OCI-LY1 (cell line): ENCODE results near the gene PCBP4.
A peak's percentile ranks its signal among the peaks of the same experiment; 100 is the strongest.

Source experiments
- H2AFZ ChIP-seq: fragments of 200-600 bp; sonication (generic), shearing (Covaris generic); 2 replicates; pipeline ENCODE4 v1.6.0; 2014; ENCODE audit warnings: antibody characterized with exemption, mild to moderate bottlenecking, low read length
- H3F3A ChIP-seq: fragments of 200-600 bp; sonication (generic), shearing (Covaris generic); 2 replicates; pipeline ENCODE4 v1.6.0; 2014; ENCODE audit warnings: mild to moderate bottlenecking, antibody characterized with exemption, low read length, moderate library complexity; ENCODE audit not compliant: insufficient read depth
- H3K27ac ChIP-seq: fragments of 200-600 bp; sonication (generic); 2 replicates; pipeline ENCODE4 v1.5.1; 2014; ENCODE audit warnings: low read length, mixed run types, mild to moderate bottlenecking, low read depth; ENCODE audit not compliant: poor library complexity, severe bottlenecking
- H3K27me3 ChIP-seq: fragments of 200-600 bp; sonication (generic); 2 replicates; pipeline ENCODE4 v1.6.0; 2014; ENCODE audit warnings: antibody characterized with exemption, mild to moderate bottlenecking, low read length, moderate library complexity; ENCODE audit not compliant: insufficient read depth
- H3K36me3 ChIP-seq: fragments of 200-600 bp; sonication (generic); 2 replicates; pipeline ENCODE4 v1.6.1; 2014; ENCODE audit warnings: mild to moderate bottlenecking, antibody characterized with exemption, low read length, moderate library complexity, mixed read lengths; ENCODE audit not compliant: insufficient read depth
- H3K4me1 ChIP-seq: fragments of 200-600 bp; sonication (generic); 2 replicates; pipeline ENCODE4 v1.5.1; 2014; ENCODE audit warnings: mild to moderate bottlenecking, low read length, moderate library complexity; ENCODE audit not compliant: insufficient read depth, severe bottlenecking
- H3K4me2 ChIP-seq: fragments of 200-600 bp; sonication (generic), shearing (Covaris generic); 2 replicates; pipeline ENCODE4 v1.6.1; 2014; ENCODE audit warnings: low read length
- H3K4me3 ChIP-seq: fragments of 200-600 bp; sonication (generic); 2 replicates; pipeline ENCODE4 v1.5.1; 2014; ENCODE audit warnings: low read length, low read depth, mild to moderate bottlenecking, mixed read lengths; ENCODE audit not compliant: poor library complexity, severe bottlenecking
- H3K79me2 ChIP-seq: fragments of 200-600 bp; shearing (Covaris generic); 2 replicates; pipeline ENCODE4 v1.6.1; 2016; ENCODE audit warnings: mixed run types, low read length, mixed read lengths; ENCODE audit not compliant: insufficient read depth
- H3K9ac ChIP-seq: fragments of 200-600 bp; sonication (generic), shearing (Covaris generic); 2 replicates; pipeline ENCODE4 v1.6.1; 2014; ENCODE audit warnings: mild to moderate bottlenecking, low read length, mixed read lengths
- H3K9me2 ChIP-seq: fragments of 200-600 bp; sonication (generic), shearing (Covaris generic); 2 replicates; pipeline ENCODE4 v1.6.1; 2014; ENCODE audit warnings: low read depth, mild to moderate bottlenecking, low read length, mixed read lengths
- H3K9me3 ChIP-seq: fragments of 200-600 bp; shearing (Covaris generic); 2 replicates; pipeline ENCODE4 v1.6.1; 2014; ENCODE audit warnings: low read length, mixed read lengths
- H4K20me1 ChIP-seq: fragments of 200-600 bp; sonication (generic), shearing (Covaris generic); 2 replicates; pipeline ENCODE4 v1.6.0; 2016; ENCODE audit warnings: mild to moderate bottlenecking, low read length; ENCODE audit not compliant: insufficient read depth
- CTCF ChIP-seq: fragments of 200-600 bp; sonication (generic), shearing (Covaris generic); IDR thresholded peaks from 2 replicates; pipeline ENCODE4 v1.5.1; 2017; ENCODE audit warnings: mild to moderate bottlenecking, antibody characterized with exemption, low read length, moderate library complexity, mixed read lengths
- EZH2 ChIP-seq: fragments of 200-600 bp; sonication (generic), shearing (Covaris generic); IDR thresholded peaks from 2 replicates; pipeline ENCODE4 v1.8.0; 2017; ENCODE audit warnings: borderline replicate concordance, mixed run types, mild to moderate bottlenecking, antibody characterized with exemption, low read length, moderate library complexity, mixed read lengths

The PCBP4 gene

DNA sequence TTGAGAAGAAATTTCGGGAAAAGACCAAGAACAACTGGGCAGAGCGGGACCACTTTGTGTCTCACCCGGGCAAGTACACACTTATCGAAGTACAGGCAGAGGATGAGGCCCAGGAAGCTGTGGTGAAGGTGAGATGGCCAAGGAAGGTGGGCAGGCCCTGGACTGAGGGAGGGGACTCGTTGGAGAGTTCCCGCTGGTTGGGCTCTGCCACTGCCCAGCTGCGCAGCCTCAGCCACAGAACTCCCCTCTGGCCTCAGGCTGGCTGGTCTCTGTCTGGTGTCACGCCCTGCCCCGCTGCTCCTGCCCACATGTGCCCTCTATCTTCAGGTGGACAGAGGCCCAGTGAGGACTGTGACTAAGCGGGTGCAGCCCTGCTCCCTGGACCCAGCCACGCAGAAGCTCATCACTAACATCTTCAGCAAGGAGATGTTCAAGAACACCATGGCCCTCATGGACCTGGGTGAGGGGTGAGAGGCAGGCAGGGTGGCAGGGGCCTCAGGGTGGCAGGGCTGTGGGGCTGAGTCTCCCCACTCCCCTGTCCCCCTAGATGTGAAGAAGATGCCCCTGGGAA lies 22.7 kb downstream of the PCBP4 start:
- H3K9me2 ChIP-seq, result no peaks in the 10 kb centered on the region
- no peaks in the 10 kb centered on the region for H3K9me3 ChIP-seq
- H2AFZ ChIP-seq, result no peak overlapping the region
- H3K27ac ChIP-seq, result no peak overlapping the region
- TF ChIP-seq CTCF (no peak), EZH2 (no peak)
- no peak overlapping the region for H3K9ac ChIP-seq
- no peak overlapping the region for H3K4me3 ChIP-seq
- no peaks in the 10 kb centered on the region for H4K20me1 ChIP-seq
- no peaks in the 10 kb centered on the region for H3F3A ChIP-seq
- H3K79me2 ChIP-seq, result peaks cover 7% of the 10 kb centered on the region; the same call in 1 of the 2 replicates
- H3K36me3 ChIP-seq, result no peaks in the 10 kb centered on the region
- H3K4me1 ChIP-seq, result peaks cover 27% of the 10 kb centered on the region
- no peak overlapping the region for H3K4me2 ChIP-seq
- H3K27me3 ChIP-seq, result no peaks in the 10 kb centered on the region

DNA sequence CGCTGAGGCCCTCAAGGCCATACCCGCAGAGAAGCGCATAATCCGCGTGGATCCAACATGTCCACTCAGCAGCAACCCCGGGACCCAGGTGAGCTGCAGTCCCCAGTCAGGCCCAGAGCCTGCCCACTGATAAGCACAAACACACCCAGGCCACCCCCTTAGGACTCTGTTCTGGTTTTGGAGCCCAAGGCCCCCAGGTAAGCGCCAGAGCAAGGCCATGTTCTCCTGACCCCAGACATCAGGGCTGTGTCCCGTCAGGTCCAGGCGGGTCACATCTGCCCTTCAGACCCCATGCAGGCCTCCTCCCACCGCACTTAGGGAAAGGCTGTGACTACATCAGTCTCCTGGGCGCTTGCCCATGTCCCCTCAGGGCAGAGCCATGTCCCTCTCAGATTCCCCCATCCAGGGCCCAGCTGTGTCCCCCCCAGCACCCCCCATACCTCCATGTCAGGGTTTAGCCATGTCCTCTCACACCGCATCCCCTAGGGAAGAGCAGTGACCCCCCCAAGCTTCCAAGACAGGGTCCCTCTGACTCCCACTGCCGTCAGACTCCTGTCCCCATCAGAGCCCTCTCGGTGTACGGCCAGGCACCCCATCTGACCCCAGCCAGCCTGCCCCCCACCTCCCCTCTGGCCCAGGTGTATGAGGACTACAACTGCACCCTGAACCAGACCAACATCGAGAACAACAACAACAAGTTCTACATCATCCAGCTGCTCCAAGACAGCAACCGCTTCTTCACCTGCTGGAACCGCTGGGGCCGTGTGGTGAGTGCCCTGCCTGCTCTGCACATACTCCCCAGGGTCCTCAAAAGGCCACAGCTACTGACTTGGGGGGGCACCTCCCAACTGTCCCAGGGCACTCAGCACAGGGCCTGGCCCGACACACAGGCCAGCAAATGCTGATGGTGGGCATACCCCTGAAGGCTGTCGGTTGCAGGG lies 23.5 kb downstream of the PCBP4 start:
- H3K36me3 ChIP-seq, result peaks cover 5% of the 10 kb centered on the region; the same call in 1 of the 2 replicates
- H3K4me1 ChIP-seq, result peaks cover 29% of the 10 kb centered on the region
- no peak overlapping the region for H3K27ac ChIP-seq
- no peaks in the 10 kb centered on the region for H3F3A ChIP-seq
- no peaks in the 10 kb centered on the region for H3K9me2 ChIP-seq
- no peaks in the 10 kb centered on the region for H3K9me3 ChIP-seq
- H3K9ac ChIP-seq, result no peak overlapping the region
- H3K4me2 ChIP-seq, result no peak overlapping the region
- no peak for TF ChIP-seq EZH2
- no peak for TF ChIP-seq CTCF
- H4K20me1 ChIP-seq, result no peaks in the 10 kb centered on the region
- H3K79me2 ChIP-seq, result peaks cover 7% of the 10 kb centered on the region; the same call in 1 of the 2 replicates
- no peaks in the 10 kb centered on the region for H3K27me3 ChIP-seq
- no peak overlapping the region for H3K4me3 ChIP-seq
- no peak overlapping the region for H2AFZ ChIP-seq

DNA sequence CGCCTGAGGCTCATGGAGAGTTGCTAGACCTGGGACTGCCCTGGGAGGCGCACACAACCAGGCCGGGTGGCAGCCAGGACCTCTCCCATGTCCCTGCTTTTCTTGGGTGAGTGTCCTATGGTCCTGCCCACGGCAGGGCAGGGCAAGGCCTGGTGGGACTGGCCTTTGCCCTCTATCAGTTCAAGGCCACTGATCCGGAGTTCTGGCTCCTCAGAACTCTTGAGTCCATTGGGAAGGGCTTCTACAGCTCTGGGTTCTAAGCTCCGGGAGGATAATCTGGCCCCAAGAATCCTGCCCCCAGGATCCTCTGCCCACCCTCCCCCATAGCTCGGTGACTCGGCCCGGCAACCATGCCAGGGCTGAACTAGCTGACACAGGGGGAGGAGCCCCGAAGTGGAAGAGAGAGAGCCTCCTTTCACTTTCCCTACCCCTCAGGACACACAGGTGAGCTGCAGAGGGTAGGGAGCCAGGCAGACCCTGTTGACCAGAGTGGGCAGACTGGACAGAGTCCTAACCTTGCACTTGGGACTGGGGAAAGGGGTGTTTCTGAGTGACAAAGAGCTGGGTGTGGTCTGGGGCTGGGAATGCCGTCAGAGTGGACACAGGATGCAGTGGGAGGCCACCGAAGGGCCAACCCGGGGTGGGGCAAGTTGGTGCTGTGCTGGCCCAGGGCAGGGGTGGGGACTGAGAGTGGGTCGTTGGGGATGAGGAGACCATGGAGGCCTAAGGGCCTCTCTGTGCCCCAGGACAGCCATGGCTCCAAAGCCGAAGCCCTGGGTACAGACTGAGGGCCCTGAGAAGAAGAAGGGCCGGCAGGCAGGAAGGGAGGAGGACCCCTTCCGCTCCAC lies 24.4 kb downstream of the PCBP4 start:
- peaks cover 8% of the 10 kb centered on the region; the same call in 1 of the 2 replicates for H3K36me3 ChIP-seq
- peak overlapping the region; percentile 78 for H3K4me2 ChIP-seq
- no peaks in the 10 kb centered on the region for H3K9me3 ChIP-seq
- H3K4me3 ChIP-seq, result peak overlapping the region; percentile 62
- no peaks in the 10 kb centered on the region for H3F3A ChIP-seq
- peak overlapping the region; percentile 74 for H3K9ac ChIP-seq
- no peak overlapping the region for H2AFZ ChIP-seq
- no peaks in the 10 kb centered on the region for H3K27me3 ChIP-seq
- no peak overlapping the region for H3K27ac ChIP-seq
- no peak for TF ChIP-seq CTCF
- no peak for TF ChIP-seq EZH2
- H3K79me2 ChIP-seq, result peaks cover 7% of the 10 kb centered on the region; the same call in 1 of the 2 replicates
- no peaks in the 10 kb centered on the region for H4K20me1 ChIP-seq
- peaks cover 29% of the 10 kb centered on the region for H3K4me1 ChIP-seq
- no peaks in the 10 kb centered on the region for H3K9me2 ChIP-seq
